HG03039 (cell line): ENCODE data around the gene VSTM4.

Source experiments
- ATAC-seq: cut with Tn5 transposase; IDR thresholded peaks from one replicate; pipeline ENCODE4 v1.9.1; 2021; ENCODE audit warnings: mild to moderate bottlenecking, moderate library complexity; ENCODE audit not compliant: unreplicated experiment

The VSTM4 gene

DNA sequence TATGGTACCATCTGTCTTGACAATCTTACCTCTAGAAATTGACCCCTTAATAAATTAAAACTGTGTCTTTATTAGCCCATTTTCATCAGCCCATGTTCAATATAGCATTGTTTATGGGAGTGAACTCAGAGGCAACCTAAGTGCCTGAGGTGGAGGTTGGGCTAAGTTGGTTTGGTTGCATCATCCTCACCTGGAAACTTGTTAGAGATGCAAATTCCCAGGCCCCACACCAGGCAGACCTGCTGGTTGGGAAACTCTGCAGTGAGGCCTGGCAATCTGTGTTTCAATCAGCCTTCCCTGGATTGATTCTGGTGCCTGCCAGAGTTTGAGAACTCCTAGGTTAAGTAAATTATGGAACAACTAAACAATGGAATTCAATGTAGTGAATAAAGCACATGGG, 27.9 kb upstream of the VSTM4 start:
- ATAC-seq = no peak

- ATAC-seq = no peak
These were observed 26.4 kb upstream of the VSTM4 start for GRCh38 chr10:49141541-49142332.

DNA sequence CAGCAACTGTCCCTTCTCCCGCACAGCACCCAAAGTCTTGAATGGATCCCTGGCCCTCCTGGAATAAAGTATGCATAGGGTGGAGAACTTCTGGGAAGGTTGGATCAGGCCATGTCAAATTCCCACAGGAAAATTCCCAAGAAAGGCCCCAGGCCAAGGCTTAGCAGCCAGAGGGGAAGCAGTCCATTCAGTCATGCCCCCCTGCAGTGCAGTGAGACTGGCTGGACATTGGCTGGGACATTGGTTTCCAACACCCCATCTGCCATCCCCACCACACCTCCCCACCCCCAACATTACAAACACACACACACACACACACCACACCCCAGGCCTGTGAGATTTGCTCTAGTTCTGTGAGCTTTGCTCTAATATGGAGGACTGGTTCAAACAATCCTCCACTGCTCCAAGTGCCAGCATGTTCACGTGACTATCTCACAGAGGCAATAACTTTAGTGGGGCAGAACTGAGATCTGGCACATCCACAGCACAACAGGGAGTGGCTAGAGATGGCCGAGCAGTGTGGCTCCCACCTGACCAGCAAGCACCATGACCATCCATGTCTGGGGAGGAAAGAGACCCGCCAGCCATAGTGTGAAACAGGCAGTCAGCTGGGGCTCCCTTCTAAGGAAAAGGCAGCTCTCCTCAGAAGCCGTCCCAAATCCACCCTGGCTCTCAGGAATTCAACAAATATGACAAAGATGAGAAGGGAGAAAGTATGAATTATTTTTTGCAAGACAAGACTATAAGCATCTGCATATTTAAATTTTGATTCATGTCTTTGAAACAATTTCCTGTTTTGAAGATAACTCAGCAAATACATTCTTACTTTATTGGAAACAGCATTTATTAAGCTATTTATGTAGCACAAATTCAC, 25.2 kb upstream of the VSTM4 start:
- ATAC-seq = no peak

DNA sequence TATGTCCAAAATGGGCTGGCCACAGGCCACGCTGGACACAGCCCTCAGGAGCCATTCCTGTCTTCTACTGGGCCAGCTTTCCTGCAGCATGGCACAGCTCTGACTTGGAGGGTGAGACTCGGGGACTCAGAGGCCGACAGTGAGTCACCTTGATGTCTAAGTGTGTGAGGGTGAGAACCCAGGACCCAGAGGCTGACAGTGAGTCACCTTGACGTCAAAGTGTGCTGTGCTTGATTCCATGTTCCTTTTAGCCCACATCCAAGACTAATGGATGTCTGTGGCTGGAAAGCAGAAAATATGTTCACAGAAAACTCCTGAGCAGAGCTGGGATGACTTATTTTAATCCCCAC, 24.5 kb upstream of the VSTM4 start:
- ATAC-seq = no peak

- ATAC-seq = no peak
These were observed 23.9 kb upstream of the VSTM4 start for GRCh38 chr10:49139028-49139845.

GRCh38 chr10:49138361-49138891, 23.1 kb upstream of the VSTM4 start:
- no peak for ATAC-seq

DNA sequence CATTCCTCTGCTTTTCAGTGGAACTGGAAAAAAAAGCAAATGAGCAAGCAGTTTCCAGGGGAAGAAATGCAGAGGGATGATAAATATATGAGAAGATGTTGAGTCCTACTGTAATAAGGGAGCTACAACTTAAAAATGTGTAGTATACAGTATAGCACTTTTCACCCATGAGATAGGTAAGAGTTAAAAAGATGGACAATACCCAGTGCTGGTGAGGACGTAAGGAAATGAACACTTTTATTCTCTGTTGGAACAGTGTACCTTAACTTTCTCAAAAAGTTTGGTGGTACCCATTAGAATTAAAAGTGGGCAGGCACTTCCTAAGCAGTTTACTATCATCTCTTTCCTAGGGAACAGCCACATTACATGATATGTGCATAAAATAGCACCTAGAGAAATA, 21.2 kb upstream of the VSTM4 start:
- no peak for ATAC-seq

- no peak for ATAC-seq
These were observed 20.4 kb upstream of the VSTM4 start for GRCh38 chr10:49135575-49136313.

GRCh38 chr10:49134327-49134726, 19.0 kb upstream of the VSTM4 start:
- no peak for ATAC-seq

DNA sequence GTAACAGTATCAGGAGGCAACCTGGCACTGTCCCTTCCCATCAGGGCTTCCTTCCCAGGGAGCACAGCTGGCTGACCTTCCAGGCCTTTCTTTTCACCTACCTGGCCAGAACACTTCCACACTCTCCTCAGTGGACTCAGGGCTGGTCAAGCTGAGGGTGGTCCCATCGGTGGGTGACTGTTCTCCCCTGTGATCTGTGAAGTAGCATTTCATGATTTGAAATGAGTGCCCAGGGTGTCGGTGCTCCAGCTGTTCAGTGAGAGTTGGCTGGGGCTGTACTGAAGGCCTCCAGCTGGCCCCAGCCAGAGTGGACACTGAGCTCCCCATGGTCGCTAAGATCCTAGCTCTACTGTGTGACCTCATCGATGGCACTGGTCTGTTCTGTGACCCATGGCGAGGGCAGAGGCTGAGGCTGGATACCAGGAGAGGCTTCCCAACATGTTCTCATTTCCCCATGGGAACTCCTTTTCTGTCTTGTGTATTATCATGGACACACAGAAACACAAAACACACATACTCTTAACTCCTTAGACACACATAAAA, 18.5 kb upstream of the VSTM4 start, which contains the start of gene FAM170B:
FAM170B (minus strand) TSS at position 316 of the 543 bp plus-strand sequence; CDS start at position 213, 103 bp downstream.
- no peak for ATAC-seq

- ATAC-seq = no peak
These were observed 17.0 kb upstream of the VSTM4 start for GRCh38 chr10:49132362-49132737.

DNA sequence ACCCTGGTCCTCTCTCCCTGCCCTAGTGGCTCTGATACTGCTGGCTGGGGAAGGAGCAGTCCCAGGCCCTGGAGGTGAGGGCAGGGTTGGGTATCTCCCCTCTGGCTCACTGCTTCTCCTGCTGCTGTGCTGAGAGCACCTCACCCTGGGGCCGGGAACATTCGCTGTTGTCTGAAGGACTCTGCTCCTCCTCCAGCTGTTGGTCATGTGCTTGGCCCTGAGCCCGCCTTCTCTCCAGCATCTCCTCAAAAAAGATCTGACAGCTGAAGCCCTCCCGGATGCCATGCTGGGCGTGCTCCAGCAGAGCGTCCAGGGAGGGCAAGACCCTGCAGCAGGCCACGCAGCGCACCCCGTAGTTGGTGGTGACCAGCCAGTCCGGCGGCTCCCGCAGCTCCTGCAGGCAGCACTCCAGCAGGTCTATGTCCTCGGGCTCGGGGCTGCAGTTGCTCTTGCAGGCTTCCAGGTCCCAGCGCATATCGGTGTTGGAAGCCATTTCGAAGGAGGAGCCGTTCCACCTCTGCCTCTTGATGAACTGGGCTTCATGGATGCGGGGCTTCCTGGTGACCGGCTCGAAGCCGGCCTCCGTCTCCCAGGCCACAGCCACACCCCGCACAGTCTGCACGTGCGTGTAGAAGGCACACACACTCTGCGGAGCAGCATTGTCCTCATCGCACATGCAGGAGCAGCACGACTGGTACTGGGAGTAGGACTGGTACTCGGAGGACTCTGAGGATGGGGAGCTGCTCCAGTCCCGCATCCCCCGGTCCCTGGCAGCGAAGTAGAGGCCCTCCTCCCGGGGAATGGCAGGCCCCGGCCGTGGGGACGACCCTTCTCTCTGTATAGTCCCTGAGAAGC, 16.4 kb upstream of the VSTM4 start:
- ATAC-seq = no peak

DNA sequence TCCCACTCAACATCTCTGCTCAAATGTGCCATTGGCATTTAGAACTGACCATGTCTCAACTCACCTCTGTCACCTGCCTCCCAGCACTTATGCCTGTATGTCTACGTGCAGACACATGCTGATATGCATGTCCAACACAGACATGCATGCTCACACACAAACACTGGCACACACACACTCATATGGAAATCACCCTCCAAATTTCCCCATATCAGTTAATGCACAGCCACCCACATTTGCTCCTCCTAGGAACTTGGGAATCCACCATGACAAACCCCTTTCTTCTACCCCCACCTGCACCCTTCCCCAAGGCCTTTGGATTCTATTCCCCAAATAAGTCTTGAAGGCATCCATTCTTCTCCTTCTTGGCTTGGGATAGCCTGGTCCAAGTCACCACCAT, 14.1 kb upstream of the VSTM4 start:
- no peak for ATAC-seq

DNA sequence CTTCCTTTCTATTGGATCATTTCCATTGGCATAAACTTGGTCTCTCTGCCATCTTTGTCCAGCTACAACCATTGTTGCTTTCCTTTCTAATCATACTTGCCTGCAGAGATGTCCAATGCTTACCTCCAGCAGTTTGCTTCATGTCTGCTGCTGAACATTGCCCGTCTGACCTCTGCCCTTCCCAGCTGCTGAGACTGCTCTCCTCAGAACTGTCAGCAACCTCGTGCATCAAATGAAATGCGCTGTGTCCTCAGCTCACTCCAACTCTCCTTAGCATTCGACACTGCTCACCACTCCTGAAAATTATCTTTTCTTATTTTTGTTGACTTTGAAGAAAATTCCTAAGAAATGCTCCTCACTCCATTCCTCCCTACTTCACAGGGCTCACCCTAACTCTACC, 13.5 kb upstream of the VSTM4 start:
- no peak for ATAC-seq

- no peak for ATAC-seq
These were observed 8.9 kb upstream of the VSTM4 start for GRCh38 chr10:49123981-49124950.

DNA sequence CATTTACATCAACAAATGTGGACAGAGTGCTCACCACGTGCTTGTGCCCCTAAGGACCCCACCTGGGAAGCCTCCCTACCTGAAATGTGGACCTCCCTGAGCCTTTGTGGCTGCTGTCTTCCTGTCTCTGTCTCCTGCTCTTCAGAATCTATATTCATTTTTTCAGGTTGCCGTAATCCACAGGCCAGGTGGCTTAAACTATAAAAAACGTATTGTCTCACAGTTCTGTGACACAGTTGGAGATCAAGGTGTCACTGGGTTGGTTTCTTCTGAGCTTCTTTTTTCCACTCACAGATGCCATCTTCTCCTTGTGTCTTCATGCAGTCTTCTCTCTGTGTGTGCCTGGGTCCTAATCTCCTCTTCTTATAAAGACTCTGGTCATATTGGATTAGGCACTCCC, 5.6 kb upstream of the VSTM4 start:
- ATAC-seq = no peak

DNA sequence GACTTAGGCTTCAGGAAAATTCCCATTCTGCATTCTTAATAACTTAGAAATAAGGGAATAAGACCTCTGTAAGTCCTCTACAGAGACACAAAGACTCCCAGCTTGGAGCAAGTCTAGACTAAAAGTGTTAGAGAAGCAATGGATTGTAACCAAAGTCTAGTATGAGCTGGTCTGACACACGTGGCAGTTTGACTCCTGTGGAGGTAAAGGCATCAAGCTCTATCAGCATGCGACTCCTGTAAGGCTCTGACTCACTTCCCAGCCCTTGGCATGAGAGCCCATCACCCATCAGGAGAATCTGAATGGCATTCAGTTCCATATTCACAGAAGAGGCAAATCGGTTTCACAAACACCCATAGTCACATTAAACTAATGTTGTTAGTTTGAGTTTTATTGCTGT, 4.4 kb upstream of the VSTM4 start:
- ATAC-seq = no peak
